HepG2 (cell line): Measurements from ENCODE around the gene YEATS2. TPM values are rescaled to one million over a fixed set of nuclear protein-coding genes. Genes with fewer than 3 reads are reported as not detected.

Experiments used
- ATAC-seq: fragments of 200-7000 bp; cut with Tn5 transposase; 3 replicates; pipeline ENCODE4 v1.9.1; 2020; ENCODE audit warnings: mild to moderate bottlenecking, moderate library complexity
- BruUV-seq: library from RNA; stranded (reverse); fragments of 400-500 nt; replicated peaks from 2 replicates; lab custom pipeline; 2021; lab: Mats Ljungman, UMichigan
- CTCF ChIA-PET: fragments of 300-600 bp; formaldehyde crosslinking; extraction: SDS; loops from one replicate; lab custom pipeline; 2021; ENCODE audit warnings: low total read pairs, inconsistent platforms, low intra/inter-chr PET ratio; lab: Yijun Ruan, JAX
- POLR2A ChIA-PET: fragments of 350-600 bp; sonication (Branson Sonifier 250); formaldehyde crosslinking; loops from one replicate; lab custom pipeline; 2020; ENCODE audit warnings: antibody characterized with exemption, inconsistent platforms; lab: Yijun Ruan, JAX
- DNase-seq: peaks from one replicate; pipeline ENCODE4 v3.0.0-alpha.2; 2015; ENCODE audit warnings: low spot score
- FAIRE-seq: peaks from 3 replicates; lab custom pipeline; 2011; peaks lifted over from hg19 to GRCh38; lab: Jason Lieb, UNC
- H2AFZ ChIP-seq: one replicate; pipeline ENCODE4 v1.6.1; 2011; ENCODE audit warnings: low read length, inconsistent platforms
- H3K27ac ChIP-seq: fragments of 300-600 bp; 3 replicates; pipeline ENCODE4 v1.8.0; 2011; ENCODE audit warnings: mixed run types, mild to moderate bottlenecking, mixed read lengths, low read length, inconsistent platforms; ENCODE audit not compliant: insufficient read depth; ENCODE audit errors: extremely low read length
- H3K27me3 ChIP-seq, 2 experiments: fragments of 200-600 bp in 1 of 2; 2 replicates in 1 of 2; 3 replicates in 1 of 2; pipeline versions ENCODE4 v1.6.0 to v1.8.0; 2011; ENCODE audit warnings: low read length in 2 of 2, mild to moderate bottlenecking in 2 of 2, moderate library complexity in 2 of 2, inconsistent platforms in 1 of 2; ENCODE audit not compliant: insufficient read depth in 2 of 2, control insufficient read depth in 1 of 2
- H3K36me3 ChIP-seq, 2 experiments: fragments of 200-600 bp in 1 of 2; replicated peaks in 1 of 2; 2 replicates in 1 of 2; 3 replicates in 1 of 2; pipeline versions ENCODE4 v1.5.1 to v1.8.0; 2011; ENCODE audit warnings: low read length in 2 of 2, inconsistent platforms in 1 of 2; ENCODE audit not compliant: insufficient read depth in 2 of 2, control insufficient read depth in 1 of 2
- H3K4me1 ChIP-seq: 2 replicates; pipeline ENCODE4 v1.5.1; 2012; ENCODE audit warnings: low read length, inconsistent platforms; ENCODE audit not compliant: insufficient read depth
- H3K4me2 ChIP-seq: 2 replicates; pipeline ENCODE4 v1.6.0; 2011; ENCODE audit warnings: low read depth, low read length, inconsistent platforms
- H3K4me3 ChIP-seq, 3 experiments: fragments of 200-600 bp in 1 of 3; sonication (generic), shearing (Covaris generic) in 1 of 3; replicated peaks in 1 of 3; 2 replicates each; pipeline ENCODE4 v1.5.1; 2011 to 2016; ENCODE audit warnings: low read length in 3 of 3, inconsistent platforms in 2 of 3, low read depth in 2 of 3, mild to moderate bottlenecking in 2 of 3, control low read depth in 1 of 3, mixed read lengths in 1 of 3; ENCODE audit not compliant: insufficient read depth in 1 of 3
- H3K79me2 ChIP-seq: one replicate; pipeline ENCODE4 v1.6.1; 2011; ENCODE audit warnings: low read length, inconsistent platforms; ENCODE audit not compliant: insufficient read depth
- H3K9ac ChIP-seq: 2 replicates; pipeline ENCODE4 v1.6.0; 2011; ENCODE audit warnings: mild to moderate bottlenecking, low read depth, low read length, inconsistent platforms; ENCODE audit not compliant: insufficient read depth
- H3K9me3 ChIP-seq: 2 replicates; pipeline ENCODE4 v1.5.1; 2012; ENCODE audit warnings: mild to moderate bottlenecking, low read length
- H4K20me1 ChIP-seq: 2 replicates; pipeline ENCODE4 v1.6.0; 2011; ENCODE audit warnings: inconsistent platforms, mild to moderate bottlenecking, low read length, moderate library complexity; ENCODE audit not compliant: insufficient read depth
- AGO2 ChIP-seq: fragments of 200-400 bp; formaldehyde crosslinking; optimal IDR thresholded peaks from 2 replicates; pipeline ENCODE3; 2017; ENCODE audit warnings: mild to moderate bottlenecking, low read depth, low read length, moderate library complexity
- ARNT ChIP-seq: fragments of 450-650 bp; IDR thresholded peaks from 2 replicates; pipeline ENCODE4 v1.6.1; 2017
- EP300 ChIP-seq, 3 experiments: sonication (generic) in 1 of 3; formaldehyde crosslinking in 1 of 3; IDR thresholded peaks; 2 replicates each; pipeline versions ENCODE4 v1.5.1 to v1.6.1; 2011 to 2020; ENCODE audit warnings: low read depth in 2 of 3, low read length in 2 of 3, borderline replicate concordance in 1 of 3, improper control_type of control experiment in 1 of 3, mild to moderate bottlenecking in 1 of 3, missing genetic modification reagents in 1 of 3, moderate library complexity in 1 of 3
- FOXK1 ChIP-seq: sonication (generic); formaldehyde crosslinking; IDR thresholded peaks from 2 replicates; pipeline ENCODE4 v1.4.0; 2020; ENCODE audit warnings: low read depth, missing genetic modification reagents, borderline replicate concordance
- REL ChIP-seq: sonication (generic); formaldehyde crosslinking; conservative IDR thresholded peaks from 2 replicates; pipeline ENCODE4 v1.8.0; 2022; ENCODE audit warnings: mild to moderate bottlenecking, missing genetic modification reagents, moderate library complexity
- TOPORS ChIP-seq: sonication (generic); formaldehyde crosslinking; IDR thresholded peaks from 2 replicates; pipeline ENCODE4 v1.8.0; 2023; ENCODE audit warnings: mild to moderate bottlenecking, missing genetic modification reagents
- ZNF577 ChIP-seq: sonication (generic); formaldehyde crosslinking; IDR thresholded peaks from 2 replicates; pipeline ENCODE4 v1.4.0; 2020; ENCODE audit warnings: mild to moderate bottlenecking, low read depth, missing genetic modification reagents, borderline replicate concordance
- WGBS: methylation state at CpG from one replicate; pipeline ENCODE4 v1.1.6; 2017; ENCODE audit warnings: low lambda C conversion rate; 5-methylcytosine and 5-hydroxymethylcytosine counted together
- in situ Hi-C: cut with HindIII; loops from 2 replicates; pipeline ENCODE4 v1.10.0; 2017; ENCODE audit warnings: low pct_unique_long_range_greater_than_20kb; ENCODE audit not compliant: extremely low pct_ligation_motif_present
- intact Hi-C: fragments of 100-400 bp; cut with micrococcal nuclease; formaldehyde crosslinking; loops from one replicate; pipeline ENCODE4 v1.10.0; 2022; ENCODE audit not compliant: unreplicated experiment
- polyA plus RNA-seq, 8 experiments: library from polyadenylated mRNA; depleted of rRNA in 3 of 8; stranded (reverse) in 7 of 8; unstranded in 1 of 8; fragments of >200 nt; fragmentation: Illumina TruSeq in 4 of 8; extraction: Trizol in 4 of 8; gene quantifications; 2 replicates each; pipeline versions ENCODE4 v1.2.1 to v1.2.3, GENCODE V29; 2011 to 2016; ENCODE audit warnings: low read depth in 4 of 8, missing spikeins in 1 of 8, mixed read lengths in 1 of 8; ENCODE audit not compliant: insufficient read depth in 1 of 8
- total RNA-seq, 5 experiments: library from RNA; depleted of rRNA; stranded (reverse); fragments of >200 nt; fragmentation: Illumina TruSeq; extraction: Trizol; gene quantifications; 2 replicates each; pipeline ENCODE4 v1.2.3, GENCODE V29; 2016; ENCODE audit warnings: low read depth in 1 of 5
- TF ChIP-seq, protein P1 (sequence below): sonication (generic); formaldehyde crosslinking; IDR thresholded peaks from 2 replicates; pipeline ENCODE4 v1.4.0; 2020; ENCODE audit warnings: missing genetic modification reagents

Gene YEATS2
- total and polyA plus RNA-seq, 2 of the 13 experiments (the other 11 are each of a cell fraction or from before 2014, with no cell fraction given): 18.6 to 33.7 TPM

DNA sequence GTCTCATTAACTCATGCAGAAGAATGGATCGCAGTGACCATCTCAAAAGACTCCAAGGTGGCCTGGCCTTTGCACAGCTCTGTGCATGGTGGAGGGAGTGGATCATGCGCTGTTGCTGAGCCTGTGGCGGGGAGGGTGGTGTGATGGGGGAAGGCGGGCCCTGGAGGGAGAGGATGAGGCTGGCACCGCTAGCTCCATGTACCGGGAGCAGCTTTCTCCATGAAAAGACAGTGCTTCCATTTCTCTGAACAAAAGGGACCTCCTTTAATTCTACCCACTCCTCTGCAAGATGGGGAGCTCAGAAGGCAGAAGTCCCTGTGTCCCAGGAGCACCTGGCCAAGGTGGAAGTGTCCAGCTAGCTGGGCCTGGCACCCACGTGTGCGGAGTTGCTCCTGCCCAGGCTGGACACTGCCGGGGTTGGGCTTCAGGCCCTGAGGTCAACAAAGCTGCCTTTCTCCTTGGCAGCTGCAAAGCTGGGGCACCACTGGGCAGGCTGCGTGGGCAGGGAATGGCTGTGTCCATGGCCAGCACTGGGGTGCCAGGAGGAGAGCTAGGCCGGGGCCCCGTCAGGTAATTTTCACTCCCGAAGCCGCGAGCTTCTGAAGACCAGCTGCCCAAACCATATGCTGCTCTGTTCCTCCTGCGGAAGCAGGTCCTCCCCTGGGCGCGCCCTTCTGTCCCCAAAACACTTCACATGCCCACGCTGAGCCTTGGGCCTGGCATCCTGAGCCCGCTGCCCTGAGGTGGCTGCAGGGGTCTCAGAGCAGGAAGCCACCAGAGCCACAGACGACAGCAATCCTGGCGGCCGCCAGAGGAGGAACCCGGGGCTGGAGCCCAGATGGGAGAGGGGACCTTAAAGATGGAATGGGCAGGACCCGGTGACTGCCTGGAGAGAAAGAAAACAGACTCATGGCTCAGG lies 121.4 kb downstream of the YEATS2 start:
- ChIA-PET CTCF (no interaction called here), POLR2A (no interaction called here)
- H3K27me3 ChIP-seq: no peaks in the 10 kb centered on the region
- peaks cover 0 to 3% of the 10 kb centered on the region in 2 experiments; a peak in 3 of 5 replicates for H3K36me3 ChIP-seq
- DNase-seq (no peak), ATAC-seq (peak; percentile 5; the same call in 1 of the 3 replicates), FAIRE-seq (no peak)
- no peaks in the 10 kb centered on the region for H3K9me3 ChIP-seq
- in situ Hi-C loops (no loop called here), intact Hi-C loops (no loop called here)
- no peak overlapping the region for H3K27ac ChIP-seq
- WGBS: 97% methylated on average over 14 of the region's 25 CpGs
- no TSS peak for BruUV-seq
- no peaks in the 10 kb centered on the region for H3K4me1 ChIP-seq
- H3K4me3 ChIP-seq: no peak overlapping the region
- H3K4me2 ChIP-seq: no peak overlapping the region
- no peak overlapping the region for H3K9ac ChIP-seq
- no peak for TF ChIP-seq TOPORS (CRISPR knock-in tag)
- TF ChIP-seq ZNF577 (CRISPR knock-in tag): no peak
- peak; percentile 68 for TF ChIP-seq AGO2
- no peak for TF ChIP-seq ARNT
- no peak for TF ChIP-seq EP300 (IDR thresholded peaks at IDR 0.05; ENCODE audit: low read depth in 2 of 2, low read length in 2 of 2)
- TF ChIP-seq EP300 (CRISPR knock-in tag; IDR thresholded peaks at IDR 0.05; ENCODE audit: borderline replicate concordance): no peak
- H4K20me1 ChIP-seq: no peaks in the 10 kb centered on the region
- H2AFZ ChIP-seq: no peak overlapping the region
- H3K79me2 ChIP-seq: no peaks in the 10 kb centered on the region

DNA sequence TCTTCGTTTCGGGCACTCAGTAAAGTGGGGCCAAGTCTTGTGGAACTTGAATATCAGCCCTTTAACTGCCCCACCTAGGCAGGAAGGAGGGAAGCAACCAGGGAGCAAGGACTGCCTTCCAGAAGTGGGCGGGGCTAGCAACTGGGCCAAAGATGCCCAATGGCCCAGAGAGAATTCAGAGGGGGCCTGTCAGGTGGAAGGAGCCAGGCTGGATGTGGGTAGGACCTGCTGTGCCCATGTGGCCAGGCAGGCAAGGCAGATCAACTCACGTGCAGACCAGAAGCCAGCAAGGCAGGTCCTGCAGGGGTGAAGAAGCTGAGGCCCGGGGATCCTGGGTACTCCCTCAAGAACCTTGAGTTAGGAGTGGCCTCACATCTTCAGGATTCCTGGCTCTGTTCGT lies 122.2 kb downstream of the YEATS2 start:
- no peak for ATAC-seq
- no peaks in the 10 kb centered on the region for H3K9me3 ChIP-seq
- no peak for FAIRE-seq
- no peak overlapping the region for H3K4me3 ChIP-seq
- 89% methylated on average over 5 of the region's 6 CpGs for WGBS
- ChIA-PET CTCF (no interaction called here), POLR2A (no interaction called here)
- H3K79me2 ChIP-seq: no peaks in the 10 kb centered on the region
- no TSS peak for BruUV-seq
- no peak for DNase-seq
- intact Hi-C loops (no loop called here), in situ Hi-C loops (no loop called here)
- H3K27me3 ChIP-seq: no peaks in the 10 kb centered on the region
- H3K4me1 ChIP-seq: no peaks in the 10 kb centered on the region
- H3K9ac ChIP-seq: no peak overlapping the region
- TF ChIP-seq FOXK1 (no peak), REL (CRISPR knock-in tag) (no peak)
- TF ChIP-seq, protein P1, sequence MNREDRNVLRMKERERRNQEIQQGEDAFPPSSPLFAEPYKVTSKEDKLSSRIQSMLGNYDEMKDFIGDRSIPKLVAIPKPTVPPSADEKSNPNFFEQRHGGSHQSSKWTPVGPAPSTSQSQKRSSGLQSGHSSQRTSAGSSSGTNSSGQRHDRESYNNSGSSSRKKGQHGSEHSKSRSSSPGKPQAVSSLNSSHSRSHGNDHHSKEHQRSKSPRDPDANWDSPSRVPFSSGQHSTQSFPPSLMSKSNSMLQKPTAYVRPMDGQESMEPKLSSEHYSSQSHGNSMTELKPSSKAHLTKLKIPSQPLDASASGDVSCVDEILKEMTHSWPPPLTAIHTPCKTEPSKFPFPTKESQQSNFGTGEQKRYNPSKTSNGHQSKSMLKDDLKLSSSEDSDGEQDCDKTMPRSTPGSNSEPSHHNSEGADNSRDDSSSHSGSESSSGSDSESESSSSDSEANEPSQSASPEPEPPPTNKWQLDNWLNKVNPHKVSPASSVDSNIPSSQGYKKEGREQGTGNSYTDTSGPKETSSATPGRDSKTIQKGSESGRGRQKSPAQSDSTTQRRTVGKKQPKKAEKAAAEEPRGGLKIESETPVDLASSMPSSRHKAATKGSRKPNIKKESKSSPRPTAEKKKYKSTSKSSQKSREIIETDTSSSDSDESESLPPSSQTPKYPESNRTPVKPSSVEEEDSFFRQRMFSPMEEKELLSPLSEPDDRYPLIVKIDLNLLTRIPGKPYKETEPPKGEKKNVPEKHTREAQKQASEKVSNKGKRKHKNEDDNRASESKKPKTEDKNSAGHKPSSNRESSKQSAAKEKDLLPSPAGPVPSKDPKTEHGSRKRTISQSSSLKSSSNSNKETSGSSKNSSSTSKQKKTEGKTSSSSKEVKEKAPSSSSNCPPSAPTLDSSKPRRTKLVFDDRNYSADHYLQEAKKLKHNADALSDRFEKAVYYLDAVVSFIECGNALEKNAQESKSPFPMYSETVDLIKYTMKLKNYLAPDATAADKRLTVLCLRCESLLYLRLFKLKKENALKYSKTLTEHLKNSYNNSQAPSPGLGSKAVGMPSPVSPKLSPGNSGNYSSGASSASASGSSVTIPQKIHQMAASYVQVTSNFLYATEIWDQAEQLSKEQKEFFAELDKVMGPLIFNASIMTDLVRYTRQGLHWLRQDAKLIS: no peak
- H3K4me2 ChIP-seq: no peak overlapping the region
- no peak overlapping the region for H2AFZ ChIP-seq
- H4K20me1 ChIP-seq: no peaks in the 10 kb centered on the region
- peaks cover 0 to 3% of the 10 kb centered on the region in 2 experiments; a peak in 3 of 5 replicates for H3K36me3 ChIP-seq
- no peak overlapping the region for H3K27ac ChIP-seq
